CD14-positive monocyte (primary cell): Measurements from ENCODE around the gene GPC6. TPM values are rescaled to one million over a fixed set of nuclear protein-coding genes. Genes with fewer than 3 reads are reported as not detected.

Source experiments
- DNase-seq, 3 donors: peaks; one replicate each; pipeline ENCODE4 v3.0.0-alpha.2; 2011 to 2022
- H2AFZ ChIP-seq: 2 replicates; pipeline ENCODE4 v1.6.0; 2012; ENCODE audit warnings: mild to moderate bottlenecking, low read depth, low read length, inconsistent platforms; ENCODE audit not compliant: insufficient read depth, poor library complexity, severe bottlenecking
- H3K27ac ChIP-seq, 2 donors: 1 replicate in 1 of 2; 2 replicates in 1 of 2; pipeline ENCODE4 v1.5.1; 2012 to 2013; ENCODE audit warnings: low read length in 2 of 2, control low read depth in 1 of 2, inconsistent platforms in 1 of 2, low read depth in 1 of 2, mild to moderate bottlenecking in 1 of 2
- H3K27me3 ChIP-seq, 2 donors: one replicate each; pipeline versions ENCODE4 v1.6.0 to v1.6.1; 2011 to 2013; ENCODE audit warnings: low read length in 2 of 2; ENCODE audit not compliant: control insufficient read depth in 2 of 2, insufficient read depth in 2 of 2
- H3K36me3 ChIP-seq, 2 donors: replicated peaks in 1 of 2; 1 replicate in 1 of 2; 2 replicates in 1 of 2; pipeline versions ENCODE4 v1.5.1 to v1.6.1; 2012 to 2013; ENCODE audit warnings: low read length in 2 of 2, control low read depth in 1 of 2, inconsistent platforms in 1 of 2, mild to moderate bottlenecking in 1 of 2; ENCODE audit not compliant: insufficient read depth in 2 of 2, control insufficient read depth in 1 of 2
- H3K4me1 ChIP-seq, 2 donors: 1 replicate in 1 of 2; 2 replicates in 1 of 2; pipeline versions ENCODE4 v1.5.1 to v1.6.1; 2012 to 2013; ENCODE audit warnings: low read length in 2 of 2, control low read depth in 1 of 2, inconsistent platforms in 1 of 2, mild to moderate bottlenecking in 1 of 2, moderate library complexity in 1 of 2; ENCODE audit not compliant: insufficient read depth in 2 of 2, control insufficient read depth in 1 of 2
- H3K4me2 ChIP-seq: replicated peaks from 2 replicates; pipeline ENCODE3; 2012; ENCODE audit warnings: low read length, moderate library complexity, mild to moderate bottlenecking; ENCODE audit not compliant: poor library complexity, severe bottlenecking; ENCODE audit errors: extremely low read depth
- H3K4me3 ChIP-seq, 3 experiments: fragments of 200-600 bp in 1 of 3; sonication (generic) in 1 of 3; replicated peaks in 1 of 3; 1 replicate in 2 of 3; 2 replicates in 1 of 3; pipeline ENCODE4 v1.5.1; 2011 to 2013; ENCODE audit warnings: low read length in 3 of 3, mild to moderate bottlenecking in 3 of 3, control low read depth in 2 of 3, low read depth in 2 of 3, inconsistent platforms in 1 of 3, moderate library complexity in 1 of 3
- H3K79me2 ChIP-seq: 2 replicates; pipeline ENCODE4 v1.6.0; 2012; ENCODE audit warnings: mild to moderate bottlenecking, control low read depth, inconsistent platforms, low read length, moderate library complexity; ENCODE audit not compliant: insufficient read depth
- H3K9ac ChIP-seq: 2 replicates; pipeline ENCODE4 v1.6.0; 2017; ENCODE audit warnings: low read length, mild to moderate bottlenecking; ENCODE audit not compliant: insufficient read depth, poor library complexity, severe bottlenecking
- H3K9me3 ChIP-seq, 2 donors: replicated peaks in 1 of 2; 1 replicate in 1 of 2; 2 replicates in 1 of 2; pipeline versions ENCODE4 v1.5.1 to v1.6.1; 2012 to 2013; ENCODE audit warnings: low read length in 2 of 2, control low read depth in 1 of 2; ENCODE audit not compliant: control insufficient read depth in 1 of 2, insufficient read depth in 1 of 2
- H4K20me1 ChIP-seq: 2 replicates; pipeline ENCODE4 v1.6.0; 2012; ENCODE audit warnings: mild to moderate bottlenecking, low read length, control low read depth, moderate library complexity; ENCODE audit not compliant: insufficient read depth
- H3K27ac Mint-ChIP-seq, 7 donors: one replicate each; pipeline ENCODE4 v1.8.0; 2020; ENCODE audit warnings: mild to moderate bottlenecking in 7 of 7, mixed read lengths in 7 of 7, moderate library complexity in 6 of 7, inconsistent platforms in 2 of 7
- H3K27me3 Mint-ChIP-seq, 3 donors: one replicate each; pipeline ENCODE4 v1.8.0; 2021 to 2022; ENCODE audit warnings: low read depth in 3 of 3, mild to moderate bottlenecking in 3 of 3, mixed read lengths in 3 of 3, moderate library complexity in 3 of 3, inconsistent platforms in 1 of 3
- H3K36me3 Mint-ChIP-seq, 2 donors: one replicate each; pipeline ENCODE4 v1.8.0; 2020; ENCODE audit warnings: mixed read lengths in 2 of 2, inconsistent platforms in 1 of 2, mild to moderate bottlenecking in 1 of 2
- H3K4me1 Mint-ChIP-seq: one replicate; pipeline ENCODE4 v1.8.0; 2020; ENCODE audit warnings: mild to moderate bottlenecking, mixed read lengths
- H3K4me3 Mint-ChIP-seq, 2 donors: one replicate each; pipeline ENCODE4 v1.8.0; 2020; ENCODE audit warnings: mild to moderate bottlenecking in 2 of 2, mixed read lengths in 2 of 2, moderate library complexity in 1 of 2
- H3K9me3 Mint-ChIP-seq, 7 donors: one replicate each; pipeline ENCODE4 v1.8.0; 2020 to 2022; ENCODE audit warnings: mixed read lengths in 7 of 7, mild to moderate bottlenecking in 6 of 7, moderate library complexity in 6 of 7, inconsistent platforms in 2 of 7
- WGBS: methylation state at CpG from one replicate; pipeline ENCODE4 v1.1.5; 2013; ENCODE audit warnings: missing lambda C conversion rate; ENCODE audit not compliant: insufficient coverage; 5-methylcytosine and 5-hydroxymethylcytosine counted together
- intact Hi-C, 2 donors: fragments of 100-400 bp; cut with micrococcal nuclease; formaldehyde crosslinking; loops; one replicate each; pipeline versions ENCODE4 v1.15.0 to v1.15.1; 2023
- polyA plus RNA-seq, 3 donors: library from polyadenylated mRNA; depleted of rRNA in 1 of 3; unstranded in 2 of 3; stranded (reverse) in 1 of 3; fragments of 300-500 nt in 2 of 3; fragments of >200 nt in 1 of 3; fragmentation: Illumina TruSeq in 2 of 3; gene quantifications; 1 replicate in 2 of 3; 2 replicates in 1 of 3; pipeline ENCODE4 v1.2.3, GENCODE V29; 2012 to 2021
- TF ChIP-seq, protein P1 (sequence below): fragments of 200-600 bp; IDR thresholded peaks from one replicate; pipeline ENCODE4 v1.8.0; 2022; ENCODE audit warnings: antibody characterized with exemption, mild to moderate bottlenecking

The GPC6 gene
- polyA plus RNA-seq, 3 donors: not detected

DNA sequence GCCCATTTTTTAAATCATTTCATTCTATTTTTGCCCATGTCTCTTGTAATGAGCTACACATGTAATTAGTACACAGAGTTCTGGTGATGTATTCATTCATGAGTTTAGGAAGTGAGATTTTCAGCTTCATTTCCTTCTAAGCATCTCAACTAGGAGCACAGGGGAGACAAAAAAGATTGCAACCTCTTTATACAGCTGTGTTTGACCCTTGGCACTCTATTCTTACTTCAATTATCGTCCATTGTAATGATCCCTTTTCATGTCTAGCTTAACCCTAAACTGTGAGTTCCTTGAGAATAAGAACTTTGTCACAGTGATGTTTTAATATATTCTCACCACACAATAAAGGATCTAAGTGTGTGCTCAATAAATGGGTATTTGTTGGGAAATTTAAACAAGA is 67.1 kb downstream of the GPC6 start:
- no CpG with 5 or more reads among the region's 1 CpG for WGBS
- TF ChIP-seq, protein P1, sequence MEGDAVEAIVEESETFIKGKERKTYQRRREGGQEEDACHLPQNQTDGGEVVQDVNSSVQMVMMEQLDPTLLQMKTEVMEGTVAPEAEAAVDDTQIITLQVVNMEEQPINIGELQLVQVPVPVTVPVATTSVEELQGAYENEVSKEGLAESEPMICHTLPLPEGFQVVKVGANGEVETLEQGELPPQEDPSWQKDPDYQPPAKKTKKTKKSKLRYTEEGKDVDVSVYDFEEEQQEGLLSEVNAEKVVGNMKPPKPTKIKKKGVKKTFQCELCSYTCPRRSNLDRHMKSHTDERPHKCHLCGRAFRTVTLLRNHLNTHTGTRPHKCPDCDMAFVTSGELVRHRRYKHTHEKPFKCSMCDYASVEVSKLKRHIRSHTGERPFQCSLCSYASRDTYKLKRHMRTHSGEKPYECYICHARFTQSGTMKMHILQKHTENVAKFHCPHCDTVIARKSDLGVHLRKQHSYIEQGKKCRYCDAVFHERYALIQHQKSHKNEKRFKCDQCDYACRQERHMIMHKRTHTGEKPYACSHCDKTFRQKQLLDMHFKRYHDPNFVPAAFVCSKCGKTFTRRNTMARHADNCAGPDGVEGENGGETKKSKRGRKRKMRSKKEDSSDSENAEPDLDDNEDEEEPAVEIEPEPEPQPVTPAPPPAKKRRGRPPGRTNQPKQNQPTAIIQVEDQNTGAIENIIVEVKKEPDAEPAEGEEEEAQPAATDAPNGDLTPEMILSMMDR: no peak

DNA sequence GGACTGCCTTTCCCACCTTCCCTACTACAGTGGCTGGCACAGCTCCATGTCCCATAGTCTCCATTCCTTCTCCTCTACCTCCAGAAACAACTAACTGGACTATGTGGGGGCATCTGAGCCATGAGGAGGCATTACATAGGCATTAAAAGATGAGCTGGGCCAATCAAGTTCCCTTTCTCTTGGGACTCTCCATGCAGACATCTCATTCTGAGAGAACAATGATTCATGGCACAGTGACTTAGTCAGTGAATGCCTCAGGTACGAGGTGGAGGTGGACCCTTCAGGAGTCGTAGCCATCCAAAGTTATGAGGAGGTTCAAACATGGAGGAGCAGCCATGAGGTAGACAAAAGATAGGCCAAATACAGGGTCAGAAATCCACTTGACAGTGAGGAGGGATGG is 70.0 kb downstream of the GPC6 start:
- no peaks in the 10 kb centered on the region for H3K36me3 Mint-ChIP-seq
- Histone ChIP-seq H3K9ac (no peak overlapping the region), H3K27me3 (no peaks in the 10 kb centered on the region), H2AFZ (no peak overlapping the region), H3K9me3 (peaks cover 9 to 11% of the 10 kb centered on the region in 2 donors), H3K36me3 (no peaks in the 10 kb centered on the region), H3K4me2 (no peak overlapping the region), H3K27ac (no peak overlapping the region), H4K20me1 (no peaks in the 10 kb centered on the region), H3K4me1 (no peaks in the 10 kb centered on the region), H3K4me3 (no peak overlapping the region), H3K79me2 (no peaks in the 10 kb centered on the region)
- no peaks in the 10 kb centered on the region for H3K4me1 Mint-ChIP-seq
- WGBS: 93% methylated on average over 2 of the region's 2 CpGs
- peaks cover 0 to 29% (median 14%) of the 10 kb centered on the region in 7 donors for H3K9me3 Mint-ChIP-seq
- no peak overlapping the region for H3K4me3 Mint-ChIP-seq
- DNase-seq: no peak
- TF ChIP-seq, protein P1: no peak
- H3K27ac Mint-ChIP-seq: no peak overlapping the region
- intact Hi-C loops: no loop called here
- H3K27me3 Mint-ChIP-seq: peaks cover 0 to 3% (median 2%) of the 10 kb centered on the region in 3 donors

More for the DNA sequence above, 67.1 kb downstream of the GPC6 start:
- H3K4me2 ChIP-seq: no peak overlapping the region
- H3K27me3 Mint-ChIP-seq: peaks cover 0 to 3% (median 2%) of the 10 kb centered on the region in 3 donors
- H3K36me3 ChIP-seq: no peaks in the 10 kb centered on the region
- intact Hi-C loops: no loop called here
- H3K27ac ChIP-seq: no peak overlapping the region
- H3K9me3 Mint-ChIP-seq: peaks cover 0 to 23% (median 11%) of the 10 kb centered on the region in 7 donors
- no peaks in the 10 kb centered on the region for H3K4me1 ChIP-seq
- H3K79me2 ChIP-seq: no peaks in the 10 kb centered on the region
- no peaks in the 10 kb centered on the region for H3K4me1 Mint-ChIP-seq
- no peak overlapping the region for H2AFZ ChIP-seq
- H3K4me3 Mint-ChIP-seq: no peak overlapping the region
- DNase-seq: no peak
- H3K27me3 ChIP-seq: no peaks in the 10 kb centered on the region
- H4K20me1 ChIP-seq: no peaks in the 10 kb centered on the region
- H3K9me3 ChIP-seq: peaks cover 9 to 11% of the 10 kb centered on the region in 2 donors
- H3K4me3 ChIP-seq: no peak overlapping the region
- H3K36me3 Mint-ChIP-seq: no peaks in the 10 kb centered on the region
- H3K27ac Mint-ChIP-seq: no peak overlapping the region
- H3K9ac ChIP-seq: no peak overlapping the region
